Esophagus muscularis mucosa (tissue), 3 donors: ENCODE data around the gene VWC2L.

Experiments used
- CTCF ChIP-seq, 3 experiments: fragments of 200-600 bp in 2 of 3; fragments of 450-650 bp in 1 of 3; sonication (generic) in 2 of 3; IDR thresholded peaks; one replicate each; pipeline ENCODE4 v1.5.1; 2017 to 2019; ENCODE audit warnings: antibody characterized with exemption in 3 of 3, mild to moderate bottlenecking in 2 of 3, moderate library complexity in 1 of 3
- POLR2A ChIP-seq: fragments of 450-650 bp; IDR thresholded peaks from one replicate; pipeline ENCODE4 v1.6.1; 2017; ENCODE audit warnings: antibody characterized with exemption, moderate library complexity, mild to moderate bottlenecking, low read depth
- POLR2AphosphoS5 ChIP-seq, 2 donors: sonication (generic); formaldehyde crosslinking; IDR thresholded peaks; one replicate each; pipeline ENCODE4 v1.6.1; 2017; ENCODE audit warnings: antibody characterized with exemption in 2 of 2

GRCh38 chr2:214410918-214411554 is at the start of gene VWC2L:
- TF ChIP-seq CTCF (IDR thresholded peaks at IDR 0.05): no peak
- no peak for TF ChIP-seq POLR2A
- TF ChIP-seq POLR2AphosphoS5 (IDR thresholded peaks at IDR 0.05): no peak
